Measurements from ENCODE around the gene CAPN12.

CAPN12 gene

DNA sequence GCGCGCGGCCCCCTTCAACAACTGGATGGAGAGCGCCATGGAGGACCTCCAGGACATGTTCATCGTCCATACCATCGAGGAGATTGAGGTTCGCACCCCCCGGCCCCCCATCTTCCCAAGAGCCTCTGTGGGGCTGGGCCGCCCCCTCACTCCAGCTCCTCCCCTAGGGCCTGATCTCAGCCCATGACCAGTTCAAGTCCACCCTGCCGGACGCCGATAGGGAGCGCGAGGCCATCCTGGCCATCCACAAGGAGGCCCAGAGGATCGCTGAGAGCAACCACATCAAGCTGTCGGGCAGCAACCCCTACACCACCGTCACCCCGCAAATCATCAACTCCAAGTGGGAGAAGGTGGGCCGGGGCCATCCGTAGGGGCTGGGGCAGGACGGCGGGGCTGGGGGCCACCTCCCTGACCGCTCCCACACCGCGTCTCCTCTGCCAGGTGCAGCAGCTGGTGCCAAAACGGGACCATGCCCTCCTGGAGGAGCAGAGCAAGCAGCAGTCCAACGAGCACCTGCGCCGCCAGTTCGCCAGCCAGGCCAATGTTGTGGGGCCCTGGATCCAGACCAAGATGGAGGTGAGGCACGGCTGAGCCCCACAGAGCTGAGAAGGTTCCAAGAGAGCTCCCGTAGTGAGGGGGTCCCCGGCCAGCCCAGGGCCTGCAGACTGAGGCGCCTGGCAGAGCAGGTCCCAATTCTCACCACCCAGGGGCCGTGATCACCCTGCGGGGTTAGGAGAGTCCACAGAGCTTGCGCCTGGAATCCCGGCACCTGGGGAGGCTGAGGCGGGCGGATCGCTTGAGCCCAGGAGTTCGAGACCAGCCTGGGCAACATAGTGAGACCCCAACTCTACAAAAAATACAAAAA lies 20.1 kb downstream of the CAPN12 start:
- DNase-seq, result no peak

- DNase-seq, result no peak
These were observed 20.7 kb downstream of the CAPN12 start for GRCh38 chr19:38723606-38723965.

DNA sequence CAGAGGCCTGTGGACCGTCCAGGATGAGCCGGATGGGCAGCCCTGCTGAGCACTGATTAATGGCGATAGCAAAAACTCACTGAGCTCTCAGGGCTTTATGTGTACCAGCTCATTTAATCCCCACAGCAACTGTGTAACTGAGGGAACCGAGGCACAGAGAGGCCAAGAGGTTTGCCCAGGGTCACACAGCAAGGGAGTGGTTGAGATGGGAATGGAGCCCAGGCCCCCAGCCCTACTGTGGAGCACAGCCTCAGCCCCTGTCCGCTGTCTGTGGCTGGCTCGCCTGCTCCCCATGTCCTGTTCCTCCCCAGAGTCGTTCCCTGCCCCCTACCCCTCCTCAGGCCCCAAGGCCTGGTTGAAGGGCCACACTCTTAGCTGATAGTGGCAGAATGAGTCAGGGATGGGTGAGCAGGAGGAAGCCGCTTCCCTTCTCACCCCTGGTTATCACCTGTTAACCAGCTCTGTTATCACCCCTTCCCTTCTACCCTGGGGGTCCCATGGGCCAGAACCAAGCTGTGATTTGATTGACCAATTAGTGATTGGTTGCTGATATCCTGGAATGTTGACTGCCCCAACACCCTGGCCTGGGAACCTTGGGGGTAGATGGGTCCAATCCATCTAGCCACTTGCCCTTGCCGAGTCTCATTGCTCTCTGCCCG lies 21.2 kb downstream of the CAPN12 start:
- no peak for DNase-seq

DNA sequence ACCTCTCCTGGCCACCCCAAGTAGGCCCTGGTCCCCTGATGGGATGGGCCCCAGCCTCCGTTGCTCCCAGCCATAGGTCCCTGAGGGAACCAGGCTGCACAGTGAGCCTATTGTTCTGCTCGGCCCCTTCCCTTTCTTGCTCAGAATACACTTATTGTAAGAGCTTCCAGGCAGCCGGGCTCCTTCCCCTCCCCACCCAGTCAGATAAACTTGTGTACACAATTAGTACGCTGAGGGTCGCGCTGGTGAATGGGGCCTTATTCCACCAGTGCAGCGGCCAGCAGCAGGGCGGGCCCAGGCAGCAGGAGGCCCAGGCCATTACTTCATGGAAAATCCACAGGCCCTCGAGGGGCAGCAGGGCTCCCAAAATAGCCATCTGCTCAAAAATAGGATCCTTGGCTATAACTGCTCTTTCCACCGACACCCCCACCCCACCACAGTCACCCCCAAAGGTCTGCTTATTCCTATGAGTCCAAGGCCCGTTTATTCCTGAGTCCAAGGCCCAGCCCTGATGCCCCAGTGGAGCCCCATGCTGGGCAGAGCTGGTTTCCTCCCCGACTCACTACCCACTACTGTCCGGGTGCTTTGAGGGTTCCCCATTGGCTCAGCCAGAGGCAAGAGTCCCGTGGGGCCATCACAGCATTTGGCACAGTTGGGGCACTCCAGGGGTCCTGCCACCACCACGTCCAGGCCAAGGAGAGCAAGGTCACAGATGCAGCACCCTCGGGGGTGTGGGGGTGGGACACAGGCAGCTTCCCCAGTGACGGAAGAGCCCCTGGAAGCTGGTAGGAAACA lies 22.1 kb downstream of the CAPN12 start:
- DNase-seq, result no peak

DNA sequence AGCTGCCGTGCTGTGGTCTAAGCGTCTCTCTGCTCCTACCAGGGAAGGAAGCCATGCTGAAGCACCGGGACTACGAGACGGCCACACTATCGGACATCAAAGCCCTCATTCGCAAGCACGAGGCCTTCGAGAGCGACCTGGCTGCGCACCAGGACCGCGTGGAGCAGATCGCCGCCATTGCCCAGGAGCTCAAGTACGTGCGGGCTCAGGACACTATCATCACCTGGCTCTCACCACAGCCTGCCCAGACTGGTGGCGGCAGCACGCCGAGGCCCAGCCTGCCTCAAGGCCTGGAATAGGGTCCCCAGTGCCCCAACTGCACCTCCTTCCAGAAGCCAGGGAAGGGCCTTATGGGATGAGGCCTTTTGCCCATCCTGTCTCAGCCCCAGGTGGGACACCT lies 22.8 kb downstream of the CAPN12 start:
- no peak for DNase-seq

GRCh38 chr19:38720559-38721236 lies 23.6 kb downstream of the CAPN12 start:
- no peak for DNase-seq

DNA sequence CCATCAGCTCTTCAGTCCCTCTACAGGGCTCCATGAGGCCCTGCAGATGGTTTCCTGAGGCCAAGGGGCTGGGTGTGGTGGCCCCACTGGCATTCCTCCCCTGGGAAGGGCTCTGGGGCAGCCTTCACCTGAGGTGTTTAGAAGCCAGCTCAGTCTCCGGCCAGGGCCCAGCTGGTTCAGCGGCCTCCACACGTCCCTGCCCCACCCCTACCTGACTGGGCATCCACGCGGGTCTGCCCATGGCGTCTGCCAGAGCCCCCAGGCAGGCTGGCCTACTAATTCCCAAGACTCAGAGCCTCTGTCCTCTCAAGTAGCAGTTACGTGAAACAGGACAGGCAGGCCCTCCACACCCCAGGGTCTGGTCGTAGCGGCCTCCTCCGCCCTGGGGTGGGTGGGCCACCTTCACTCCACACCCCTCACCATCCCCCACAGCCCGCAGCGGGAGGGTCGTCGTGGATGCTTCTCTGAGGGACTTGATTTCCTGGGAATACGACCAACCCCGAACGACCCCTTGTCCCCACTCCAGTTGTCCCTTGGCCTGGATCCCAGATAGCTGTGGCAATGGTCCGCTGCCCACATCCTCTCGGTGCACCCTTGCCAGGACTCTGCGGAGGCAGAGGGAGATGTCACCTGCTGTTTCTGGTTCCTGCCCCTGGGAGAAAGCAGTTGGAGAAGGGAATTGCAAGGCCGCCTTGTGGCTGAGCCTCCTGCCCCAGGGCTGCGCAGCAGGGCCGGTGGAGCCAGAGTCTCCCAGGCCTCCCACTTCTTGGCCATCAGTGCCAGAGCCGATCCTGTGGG lies 24.3 kb downstream of the CAPN12 start:
- DNase-seq, result no peak

- no peak for DNase-seq
These were observed 25.3 kb downstream of the CAPN12 start for GRCh38 chr19:38718747-38719543.

- DNase-seq, result no peak
These were observed 26.4 kb downstream of the CAPN12 start for GRCh38 chr19:38717855-38718254.

- DNase-seq, result no peak
These were observed 27.2 kb downstream of the CAPN12 start for GRCh38 chr19:38717051-38717450.

GRCh38 chr19:38715555-38715954 lies 28.7 kb downstream of the CAPN12 start:
- no peak for DNase-seq

- DNase-seq, result no peak
These were observed 29.9 kb downstream of the CAPN12 start for GRCh38 chr19:38714354-38714778.

- no peak for DNase-seq
These were observed 30.4 kb downstream of the CAPN12 start for GRCh38 chr19:38713865-38714264.

- DNase-seq, result no peak
These were observed 31.0 kb downstream of the CAPN12 start for GRCh38 chr19:38713227-38713649.

GRCh38 chr19:38712161-38712748 lies 32.0 kb downstream of the CAPN12 start:
- DNase-seq, result no peak

- no peak for DNase-seq
These were observed 32.5 kb downstream of the CAPN12 start for GRCh38 chr19:38711726-38712153.

- DNase-seq, result no peak
These were observed 33.1 kb downstream of the CAPN12 start for GRCh38 chr19:38710928-38711725.

- no peak for DNase-seq
These were observed 33.9 kb downstream of the CAPN12 start for GRCh38 chr19:38710416-38710702.

GRCh38 chr19:38709671-38710415 lies 34.4 kb downstream of the CAPN12 start:
- no peak for DNase-seq
